Keratinocyte (primary cell): Measurements from ENCODE around the gene UBXN11.

Source experiments
- CTCF ChIP-seq, 3 experiments: IDR thresholded peaks in 1 of 3; conservative IDR thresholded peaks in 1 of 3; optimal IDR thresholded peaks in 1 of 3; 2 replicates in 2 of 3; 3 replicates in 1 of 3; pipeline versions ENCODE3 to v1.5.1; 2011; ENCODE audit warnings: low read length in 3 of 3, mild to moderate bottlenecking in 3 of 3, moderate library complexity in 2 of 3, control low read depth in 1 of 3, inconsistent platforms in 1 of 3; ENCODE audit not compliant: insufficient read depth in 2 of 3; ENCODE audit errors: extremely low read depth in 1 of 3
- EZH2 ChIP-seq: IDR thresholded peaks from one replicate; pipeline ENCODE4 v1.6.1; 2012; ENCODE audit warnings: inconsistent platforms, mild to moderate bottlenecking, low read length, moderate library complexity

GRCh38 chr1:26351590-26352337, 45.3 kb upstream of the UBXN11 start:
- no peak for TF ChIP-seq CTCF (optimal IDR thresholded peaks at IDR 0.05 in 1 of 3, IDR thresholded peaks at IDR 0.05 in 1 of 3, conservative IDR thresholded peaks at IDR 0.05 in 1 of 3; ENCODE audit: extremely low read depth in 1 of 3, insufficient read depth in 2 of 3, low read length in 3 of 3)
- TF ChIP-seq EZH2 = no peak
